Measurements from ENCODE around the gene TTC39B.

TTC39B gene

GRCh38 chr9:15240927-15241326, 66.1 kb downstream of the TTC39B start:
- Histone ChIP-seq H3K4me1 (ENCODE audit: control insufficient read depth, insufficient read depth, low read depth, low read length) (peaks cover 10% of the 10 kb centered on the region), H3K79me1 (replicated peaks; ENCODE audit: low read length, poor library complexity, severe bottlenecking) (peaks cover 8% of the 10 kb centered on the region), H2BK120ac (ENCODE audit: low read depth, low read length) (no peak overlapping the region), H3K9me3 (ENCODE audit: control insufficient read depth, low read length) (peaks cover 15% of the 10 kb centered on the region), H3K23ac (ENCODE audit: low read length in 2 of 2) (no peak overlapping the region), H3K18ac (ENCODE audit: low read depth in 1 of 2, low read length in 2 of 2) (no peak overlapping the region), H3K9ac (ENCODE audit: low read length) (no peak overlapping the region), H4K91ac (ENCODE audit: low read length) (no peak overlapping the region), H3K4me2 (ENCODE audit: low read length, poor library complexity, severe bottlenecking) (no peak overlapping the region), H3K14ac (ENCODE audit: low read length in 2 of 2) (no peak overlapping the region), H2AK5ac (ENCODE audit: low read length, severe bottlenecking) (no peak overlapping the region), H3K27ac (ENCODE audit: low read length, poor library complexity, severe bottlenecking) (no peak overlapping the region), H3K4ac (ENCODE audit: low read depth in 1 of 2, low read length in 2 of 2) (no peak overlapping the region), H3K36me3 (ENCODE audit: control insufficient read depth in 1 of 2, insufficient read depth in 2 of 2, low read depth in 1 of 2, low read length in 2 of 2) (no peaks in the 10 kb centered on the region), H2BK15ac (ENCODE audit: low read depth, poor library complexity, severe bottlenecking) (no peak overlapping the region), H2BK5ac (ENCODE audit: low read depth, low read length, poor library complexity, severe bottlenecking) (no peak overlapping the region), H4K8ac (ENCODE audit: low read length) (no peak overlapping the region), H3K4me3 (ENCODE audit: insufficient read depth in 1 of 2, low read depth in 1 of 2, low read length in 2 of 2) (no peak overlapping the region), H2AFZ (ENCODE audit: low read depth, low read length) (no peak overlapping the region), H2BK12ac (ENCODE audit: low read length in 2 of 2) (no peak overlapping the region), H3K27me3 (ENCODE audit: control insufficient read depth in 1 of 2, insufficient read depth in 1 of 2, low read length in 2 of 2) (no peaks in the 10 kb centered on the region)
- DNase-seq: no peak
- WGBS: 98% methylated on average over 4 of the region's 4 CpGs

- no peak overlapping the region for H3K4me3 ChIP-seq (ENCODE audit: insufficient read depth in 1 of 2, low read depth in 1 of 2, low read length in 2 of 2)
- H3K4me1 ChIP-seq (ENCODE audit: control insufficient read depth, insufficient read depth, low read depth, low read length): peaks cover 10% of the 10 kb centered on the region
- H2AFZ ChIP-seq (ENCODE audit: low read depth, low read length): no peak overlapping the region
- no peaks in the 10 kb centered on the region for H3K36me3 ChIP-seq (ENCODE audit: control insufficient read depth in 1 of 2, insufficient read depth in 2 of 2, low read depth in 1 of 2, low read length in 2 of 2)
- H3K79me1 ChIP-seq (replicated peaks; ENCODE audit: low read length, poor library complexity, severe bottlenecking): peaks cover 8% of the 10 kb centered on the region
- H3K4me2 ChIP-seq (ENCODE audit: low read length, poor library complexity, severe bottlenecking): no peak overlapping the region
- H3K18ac ChIP-seq (ENCODE audit: low read depth in 1 of 2, low read length in 2 of 2): no peak overlapping the region
- H2BK120ac ChIP-seq (ENCODE audit: low read depth, low read length): no peak overlapping the region
- no peak overlapping the region for H2BK15ac ChIP-seq (ENCODE audit: low read depth, poor library complexity, severe bottlenecking)
- peak overlapping the region; percentile 50 for H3K9ac ChIP-seq (ENCODE audit: low read length)
- no peak overlapping the region for H2BK12ac ChIP-seq (ENCODE audit: low read length in 2 of 2)
- H3K14ac ChIP-seq (ENCODE audit: low read length in 2 of 2): no peak overlapping the region
- no peak overlapping the region for H2BK5ac ChIP-seq (ENCODE audit: low read depth, low read length, poor library complexity, severe bottlenecking)
- 96% methylated on average over 2 of the region's 2 CpGs for WGBS
- no peak overlapping the region for H4K8ac ChIP-seq (ENCODE audit: low read length)
- H3K27ac ChIP-seq (ENCODE audit: low read length, poor library complexity, severe bottlenecking): no peak overlapping the region
- no peak for DNase-seq
- no peak overlapping the region for H2AK5ac ChIP-seq (ENCODE audit: low read length, severe bottlenecking)
- H3K4ac ChIP-seq (ENCODE audit: low read depth in 1 of 2, low read length in 2 of 2): no peak overlapping the region
- peaks cover 24% of the 10 kb centered on the region for H3K9me3 ChIP-seq (ENCODE audit: control insufficient read depth, low read length)
- no peak overlapping the region for H4K91ac ChIP-seq (ENCODE audit: low read length)
- no peak overlapping the region for H3K23ac ChIP-seq (ENCODE audit: low read length in 2 of 2)
- H3K27me3 ChIP-seq (ENCODE audit: control insufficient read depth in 1 of 2, insufficient read depth in 1 of 2, low read length in 2 of 2): no peaks in the 10 kb centered on the region
Observed at GRCh38 chr9:15239816-15240215, 67.2 kb downstream of the TTC39B start.

- Histone ChIP-seq H3K9ac (ENCODE audit: low read length) (no peak overlapping the region), H2BK120ac (ENCODE audit: low read depth, low read length) (no peak overlapping the region), H2BK5ac (ENCODE audit: low read depth, low read length, poor library complexity, severe bottlenecking) (no peak overlapping the region), H2AK5ac (ENCODE audit: low read length, severe bottlenecking) (no peak overlapping the region), H3K4ac (ENCODE audit: low read depth in 1 of 2, low read length in 2 of 2) (no peak overlapping the region), H3K4me1 (ENCODE audit: control insufficient read depth, insufficient read depth, low read depth, low read length) (peaks cover 5% of the 10 kb centered on the region), H3K14ac (ENCODE audit: low read length in 2 of 2) (no peak overlapping the region), H3K18ac (ENCODE audit: low read depth in 1 of 2, low read length in 2 of 2) (no peak overlapping the region), H2AFZ (ENCODE audit: low read depth, low read length) (no peak overlapping the region), H2BK12ac (ENCODE audit: low read length in 2 of 2) (no peak overlapping the region), H3K27me3 (ENCODE audit: control insufficient read depth in 1 of 2, insufficient read depth in 1 of 2, low read length in 2 of 2) (no peaks in the 10 kb centered on the region), H3K23ac (ENCODE audit: low read length in 2 of 2) (no peak overlapping the region), H3K36me3 (ENCODE audit: control insufficient read depth in 1 of 2, insufficient read depth in 2 of 2, low read depth in 1 of 2, low read length in 2 of 2) (no peaks in the 10 kb centered on the region), H4K8ac (ENCODE audit: low read length) (no peak overlapping the region), H3K9me3 (ENCODE audit: control insufficient read depth, low read length) (peaks cover 24% of the 10 kb centered on the region), H2BK15ac (ENCODE audit: low read depth, poor library complexity, severe bottlenecking) (no peak overlapping the region), H3K4me2 (ENCODE audit: low read length, poor library complexity, severe bottlenecking) (no peak overlapping the region), H4K91ac (ENCODE audit: low read length) (no peak overlapping the region), H3K4me3 (ENCODE audit: insufficient read depth in 1 of 2, low read depth in 1 of 2, low read length in 2 of 2) (no peak overlapping the region), H3K27ac (ENCODE audit: low read length, poor library complexity, severe bottlenecking) (no peak overlapping the region), H3K79me1 (replicated peaks; ENCODE audit: low read length, poor library complexity, severe bottlenecking) (peaks cover 6% of the 10 kb centered on the region)
- 98% methylated on average over 4 of the region's 5 CpGs for WGBS
- DNase-seq: no peak
Observed at GRCh38 chr9:15238646-15239045, 68.4 kb downstream of the TTC39B start.

GRCh38 chr9:15235658-15236057, 71.4 kb downstream of the TTC39B start:
- Histone ChIP-seq H3K14ac (ENCODE audit: low read length in 2 of 2) (no peak overlapping the region), H3K4me3 (ENCODE audit: insufficient read depth in 1 of 2, low read depth in 1 of 2, low read length in 2 of 2) (no peak overlapping the region), H2BK5ac (ENCODE audit: low read depth, low read length, poor library complexity, severe bottlenecking) (no peak overlapping the region), H3K36me3 (ENCODE audit: control insufficient read depth in 1 of 2, insufficient read depth in 2 of 2, low read depth in 1 of 2, low read length in 2 of 2) (peaks cover 0 to 5% of the 10 kb centered on the region in 2 experiments), H3K4me2 (ENCODE audit: low read length, poor library complexity, severe bottlenecking) (no peak overlapping the region), H2AK5ac (ENCODE audit: low read length, severe bottlenecking) (no peak overlapping the region), H4K91ac (ENCODE audit: low read length) (no peak overlapping the region), H2AFZ (ENCODE audit: low read depth, low read length) (no peak overlapping the region), H3K4me1 (ENCODE audit: control insufficient read depth, insufficient read depth, low read depth, low read length) (no peaks in the 10 kb centered on the region), H3K27me3 (ENCODE audit: control insufficient read depth in 1 of 2, insufficient read depth in 1 of 2, low read length in 2 of 2) (no peaks in the 10 kb centered on the region), H3K4ac (ENCODE audit: low read depth in 1 of 2, low read length in 2 of 2) (no peak overlapping the region), H2BK15ac (ENCODE audit: low read depth, poor library complexity, severe bottlenecking) (no peak overlapping the region), H2BK12ac (ENCODE audit: low read length in 2 of 2) (no peak overlapping the region), H2BK120ac (ENCODE audit: low read depth, low read length) (no peak overlapping the region), H3K9ac (ENCODE audit: low read length) (no peak overlapping the region), H3K79me1 (replicated peaks; ENCODE audit: low read length, poor library complexity, severe bottlenecking) (peaks cover 14% of the 10 kb centered on the region), H3K9me3 (ENCODE audit: control insufficient read depth, low read length) (peaks cover 24% of the 10 kb centered on the region), H3K18ac (ENCODE audit: low read depth in 1 of 2, low read length in 2 of 2) (no peak overlapping the region), H4K8ac (ENCODE audit: low read length) (no peak overlapping the region), H3K23ac (ENCODE audit: low read length in 2 of 2) (no peak overlapping the region), H3K27ac (ENCODE audit: low read length, poor library complexity, severe bottlenecking) (no peak overlapping the region)
- no peak for DNase-seq
- 100% methylated on average over 2 of the region's 2 CpGs for WGBS
